ENCODE data around the gene CAPN7. TPM values are rescaled to one million over a fixed set of nuclear protein-coding genes. Genes with fewer than 3 reads are reported as not detected.

CAPN7 gene
- total RNA-seq, 1 donor from 2014 or later = 34.9 TPM

- intact Hi-C loops (cut with micrococcal nuclease) = loop anchor here (1.0 kb wide), 5 partner anchors 17 to 264 kb away; partner anchors contain the start of gene SH3BP5
Observed at GRCh38 chr3:15292765-15293522, 86.9 kb downstream of the CAPN7 start.

- intact Hi-C loops (cut with micrococcal nuclease) = no loop called here
Observed at GRCh38 chr3:15294929-15295328, 88.9 kb downstream of the CAPN7 start.

GRCh38 chr3:15295506-15295905 lies 89.5 kb downstream of the CAPN7 start:
- intact Hi-C loops (cut with micrococcal nuclease) = no loop called here

GRCh38 chr3:15297608-15298350 lies 91.7 kb downstream of the CAPN7 start:
- intact Hi-C loops (cut with micrococcal nuclease) = no loop called here

- intact Hi-C loops (cut with micrococcal nuclease) = no loop called here
Observed at GRCh38 chr3:15298504-15298903, 92.5 kb downstream of the CAPN7 start.

- intact Hi-C loops (cut with micrococcal nuclease) = no loop called here
Observed at GRCh38 chr3:15299036-15299435, 93.0 kb downstream of the CAPN7 start.

- intact Hi-C loops (cut with micrococcal nuclease) = no loop called here
Observed at GRCh38 chr3:15300323-15301078, 94.5 kb downstream of the CAPN7 start.

GRCh38 chr3:15301761-15302160 lies 95.7 kb downstream of the CAPN7 start:
- intact Hi-C loops (cut with micrococcal nuclease) = no loop called here

Other genes with a start within 250 kb of the CAPN7 start
- gene MRPS25, start 140.9 kb upstream of the CAPN7 start, total RNA-seq = 63.1 and 65.8 TPM in 2 replicates
- gene RBSN, start 107.1 kb upstream of the CAPN7 start, total RNA-seq = 19.1 and 21.2 TPM in 2 replicates
- 41.9 and 42.1 TPM in 2 replicates for gene SH3BP5, start 126.3 kb downstream of the CAPN7 start, total RNA-seq
- gene METTL6, start 221.3 kb downstream of the CAPN7 start, total RNA-seq = 17.9 and 18.1 TPM in 2 replicates
- gene EAF1, start 221.4 kb downstream of the CAPN7 start, total RNA-seq = 27.8 and 28.9 TPM in 2 replicates